C4-2B (cell line): ENCODE data around the gene OR7G3.

Source experiments
- ZFX ChIP-seq: fragments of 450-650 bp; IDR thresholded peaks from 2 replicates; pipeline ENCODE4 v1.6.1; 2017
- TF ChIP-seq, protein P1 (sequence below): fragments of 450-650 bp; conservative IDR thresholded peaks from 2 replicates; pipeline ENCODE4 v1.5.1; 2017; ENCODE audit warnings: mild to moderate bottlenecking

DNA sequence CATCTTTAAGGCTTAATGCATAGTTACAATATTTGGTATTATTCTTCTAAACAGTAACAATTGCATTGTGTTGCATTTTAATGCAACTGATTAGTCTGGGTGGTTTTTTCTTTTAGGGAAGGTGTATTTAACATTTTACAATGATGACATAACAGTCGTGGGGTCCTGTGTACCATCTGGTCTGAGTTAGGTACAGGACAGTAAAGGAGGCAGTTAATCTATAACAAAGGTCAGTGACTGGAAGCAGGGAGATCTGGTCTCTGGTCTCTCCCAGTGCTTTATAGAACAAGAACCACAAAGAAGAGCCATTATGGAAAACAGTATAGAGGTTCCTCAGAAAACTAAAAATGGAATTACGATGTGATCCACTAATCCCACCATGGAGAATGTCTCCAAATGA, 16.8 kb downstream of the OR7G3 start:
- TF ChIP-seq, protein P1, sequence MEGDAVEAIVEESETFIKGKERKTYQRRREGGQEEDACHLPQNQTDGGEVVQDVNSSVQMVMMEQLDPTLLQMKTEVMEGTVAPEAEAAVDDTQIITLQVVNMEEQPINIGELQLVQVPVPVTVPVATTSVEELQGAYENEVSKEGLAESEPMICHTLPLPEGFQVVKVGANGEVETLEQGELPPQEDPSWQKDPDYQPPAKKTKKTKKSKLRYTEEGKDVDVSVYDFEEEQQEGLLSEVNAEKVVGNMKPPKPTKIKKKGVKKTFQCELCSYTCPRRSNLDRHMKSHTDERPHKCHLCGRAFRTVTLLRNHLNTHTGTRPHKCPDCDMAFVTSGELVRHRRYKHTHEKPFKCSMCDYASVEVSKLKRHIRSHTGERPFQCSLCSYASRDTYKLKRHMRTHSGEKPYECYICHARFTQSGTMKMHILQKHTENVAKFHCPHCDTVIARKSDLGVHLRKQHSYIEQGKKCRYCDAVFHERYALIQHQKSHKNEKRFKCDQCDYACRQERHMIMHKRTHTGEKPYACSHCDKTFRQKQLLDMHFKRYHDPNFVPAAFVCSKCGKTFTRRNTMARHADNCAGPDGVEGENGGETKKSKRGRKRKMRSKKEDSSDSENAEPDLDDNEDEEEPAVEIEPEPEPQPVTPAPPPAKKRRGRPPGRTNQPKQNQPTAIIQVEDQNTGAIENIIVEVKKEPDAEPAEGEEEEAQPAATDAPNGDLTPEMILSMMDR = no peak
- TF ChIP-seq ZFX = no peak
